HG02610 (cell line): ENCODE results near the gene ANKRD36B.
"Not testable (repeated sequence)": the region's sequence is repeated elsewhere in the genome, so short reads cannot be mapped to it uniquely, and the experiment has no call there.

Experiments
- ATAC-seq: cut with Tn5 transposase; IDR thresholded peaks from one replicate; pipeline ENCODE4 v1.9.1; 2021; ENCODE audit warnings: mild to moderate bottlenecking, moderate library complexity; ENCODE audit not compliant: unreplicated experiment

The ANKRD36B gene

GRCh38 chr2:97589598-97590510, at the start of gene ANKRD36B:
TSS of gene ANKRD36B (minus strand) at chr2:97589877. CDS start at chr2:97589685, 192 bp downstream.
- peak; percentile 76 for ATAC-seq

GRCh38 chr2:97626049-97626430, 36.4 kb upstream of the ANKRD36B start:
- not testable (repeated sequence) for ATAC-seq

GRCh38 chr2:97625354-97626048, 35.8 kb upstream of the ANKRD36B start:
- ATAC-seq = not testable (repeated sequence)

- ATAC-seq = not testable (repeated sequence)
Observed at GRCh38 chr2:97622976-97623375, 33.3 kb upstream of the ANKRD36B start.

GRCh38 chr2:97620492-97620891, 30.8 kb upstream of the ANKRD36B start:
- ATAC-seq = not testable (repeated sequence)

- not testable (repeated sequence) for ATAC-seq
Observed at GRCh38 chr2:97618939-97619827, 29.5 kb upstream of the ANKRD36B start.

- ATAC-seq = no peak
Observed at GRCh38 chr2:97617911-97618310, 28.2 kb upstream of the ANKRD36B start.

GRCh38 chr2:97615746-97616145, 26.1 kb upstream of the ANKRD36B start:
- not testable (repeated sequence) for ATAC-seq

- not testable (repeated sequence) for ATAC-seq
Observed at GRCh38 chr2:97611895-97612294, 22.2 kb upstream of the ANKRD36B start.

GRCh38 chr2:97608745-97609144, 19.1 kb upstream of the ANKRD36B start:
- peak; percentile 38 for ATAC-seq

GRCh38 chr2:97605524-97606339, 16.1 kb upstream of the ANKRD36B start:
- ATAC-seq = not testable (repeated sequence)

GRCh38 chr2:97605109-97605508, 15.4 kb upstream of the ANKRD36B start:
- ATAC-seq = not testable (repeated sequence)

- not testable (repeated sequence) for ATAC-seq
Observed at GRCh38 chr2:97601537-97601936, 11.9 kb upstream of the ANKRD36B start.

GRCh38 chr2:97596180-97596579, 6.5 kb upstream of the ANKRD36B start:
- not testable (repeated sequence) for ATAC-seq

- ATAC-seq = not testable (repeated sequence)
Observed at GRCh38 chr2:97593520-97593919, 3.8 kb upstream of the ANKRD36B start.

- ATAC-seq = not testable (repeated sequence)
Observed at GRCh38 chr2:97590515-97591394, 1.1 kb upstream of the ANKRD36B start.

- ATAC-seq = not testable (repeated sequence)
Observed at GRCh38 chr2:97589257-97589597, 450 bp downstream of the ANKRD36B start.

- not testable (repeated sequence) for ATAC-seq
Observed at GRCh38 chr2:97565674-97566073, 24.0 kb downstream of the ANKRD36B start.

GRCh38 chr2:97552406-97552805, 37.3 kb downstream of the ANKRD36B start:
- not testable (repeated sequence) for ATAC-seq
